ENCODE data around the gene CALCOCO1. TPM values are rescaled to one million over a fixed set of nuclear protein-coding genes. Genes with fewer than 3 reads are reported as not detected.

Gene CALCOCO1
- total and polyA plus RNA-seq, 2 of the 13 experiments (the other 11 are each of a cell fraction or from before 2014, with no cell fraction given): 7.7 to 47.7 TPM

DNA sequence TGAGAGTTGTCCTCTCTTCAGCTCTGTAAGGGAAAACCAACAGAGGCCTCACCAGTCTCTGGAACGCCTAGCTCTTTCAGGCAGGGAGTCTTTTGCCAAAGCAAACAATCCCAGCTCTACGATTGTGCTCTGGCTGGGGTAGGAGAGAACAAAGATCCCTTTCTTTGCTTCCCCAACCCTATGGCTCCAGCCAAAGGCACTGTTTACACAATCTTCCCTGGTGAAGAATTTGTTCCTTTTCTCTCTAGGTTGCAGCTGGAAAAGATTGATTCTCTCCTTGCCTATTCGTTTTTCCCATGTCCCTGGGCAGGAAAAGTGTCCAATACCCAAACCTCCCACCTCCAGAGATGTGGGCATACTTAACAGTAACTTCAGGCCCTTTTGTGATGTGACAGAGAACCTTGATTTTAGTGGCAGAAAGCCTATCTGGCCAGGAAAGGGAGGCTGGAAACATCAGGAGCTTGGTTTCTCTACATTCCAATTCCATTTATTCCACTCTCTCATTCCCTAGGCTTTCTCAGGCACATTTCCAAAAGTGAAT, 68.2 kb downstream of the CALCOCO1 start (continued):
- TF ChIP-seq, protein P1, sequence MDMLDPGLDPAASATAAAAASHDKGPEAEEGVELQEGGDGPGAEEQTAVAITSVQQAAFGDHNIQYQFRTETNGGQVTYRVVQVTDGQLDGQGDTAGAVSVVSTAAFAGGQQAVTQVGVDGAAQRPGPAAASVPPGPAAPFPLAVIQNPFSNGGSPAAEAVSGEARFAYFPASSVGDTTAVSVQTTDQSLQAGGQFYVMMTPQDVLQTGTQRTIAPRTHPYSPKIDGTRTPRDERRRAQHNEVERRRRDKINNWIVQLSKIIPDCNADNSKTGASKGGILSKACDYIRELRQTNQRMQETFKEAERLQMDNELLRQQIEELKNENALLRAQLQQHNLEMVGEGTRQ (IDR thresholded peaks at IDR 0.05; ENCODE audit: low read depth, low read length): no peak
- TF ChIP-seq, protein P1 (CRISPR knock-in tag; IDR thresholded peaks at IDR 0.05; ENCODE audit: borderline replicate concordance): no peak
- no peak for TF ChIP-seq ZUFSP (CRISPR knock-in tag; IDR thresholded peaks at IDR 0.05; ENCODE audit: borderline replicate concordance)
- no peak for TF ChIP-seq HOXA9 (CRISPR knock-in tag; IDR thresholded peaks at IDR 0.05; ENCODE audit: borderline replicate concordance)
- TF ChIP-seq TAF15 (IDR thresholded peaks at IDR 0.05; ENCODE audit: low read depth, low read length, poor library complexity, severe bottlenecking): no peak
- TF ChIP-seq KLF16 (CRISPR knock-in tag; IDR thresholded peaks at IDR 0.05): peak in 1 of 2 experiments; percentile 74; a peak in 1 of 4 replicates
- TF ChIP-seq ZNF431 (CRISPR knock-in tag; IDR thresholded peaks at IDR 0.05; ENCODE audit: borderline replicate concordance, low read depth): no peak
- no peak for TF ChIP-seq GATA4 (IDR thresholded peaks at IDR 0.05; ENCODE audit: borderline replicate concordance, low read depth)
- TF ChIP-seq CERS6 (CRISPR knock-in tag; IDR thresholded peaks at IDR 0.05): no peak
- no peak for TF ChIP-seq ZNF446 (CRISPR knock-in tag; IDR thresholded peaks at IDR 0.05)
- TF ChIP-seq, protein P2, sequence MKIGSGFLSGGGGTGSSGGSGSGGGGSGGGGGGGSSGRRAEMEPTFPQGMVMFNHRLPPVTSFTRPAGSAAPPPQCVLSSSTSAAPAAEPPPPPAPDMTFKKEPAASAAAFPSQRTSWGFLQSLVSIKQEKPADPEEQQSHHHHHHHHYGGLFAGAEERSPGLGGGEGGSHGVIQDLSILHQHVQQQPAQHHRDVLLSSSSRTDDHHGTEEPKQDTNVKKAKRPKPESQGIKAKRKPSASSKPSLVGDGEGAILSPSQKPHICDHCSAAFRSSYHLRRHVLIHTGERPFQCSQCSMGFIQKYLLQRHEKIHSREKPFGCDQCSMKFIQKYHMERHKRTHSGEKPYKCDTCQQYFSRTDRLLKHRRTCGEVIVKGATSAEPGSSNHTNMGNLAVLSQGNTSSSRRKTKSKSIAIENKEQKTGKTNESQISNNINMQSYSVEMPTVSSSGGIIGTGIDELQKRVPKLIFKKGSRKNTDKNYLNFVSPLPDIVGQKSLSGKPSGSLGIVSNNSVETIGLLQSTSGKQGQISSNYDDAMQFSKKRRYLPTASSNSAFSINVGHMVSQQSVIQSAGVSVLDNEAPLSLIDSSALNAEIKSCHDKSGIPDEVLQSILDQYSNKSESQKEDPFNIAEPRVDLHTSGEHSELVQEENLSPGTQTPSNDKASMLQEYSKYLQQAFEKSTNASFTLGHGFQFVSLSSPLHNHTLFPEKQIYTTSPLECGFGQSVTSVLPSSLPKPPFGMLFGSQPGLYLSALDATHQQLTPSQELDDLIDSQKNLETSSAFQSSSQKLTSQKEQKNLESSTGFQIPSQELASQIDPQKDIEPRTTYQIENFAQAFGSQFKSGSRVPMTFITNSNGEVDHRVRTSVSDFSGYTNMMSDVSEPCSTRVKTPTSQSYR (CRISPR knock-in tag; IDR thresholded peaks at IDR 0.05; ENCODE audit: borderline replicate concordance): no peak
- TF ChIP-seq, protein P3, sequence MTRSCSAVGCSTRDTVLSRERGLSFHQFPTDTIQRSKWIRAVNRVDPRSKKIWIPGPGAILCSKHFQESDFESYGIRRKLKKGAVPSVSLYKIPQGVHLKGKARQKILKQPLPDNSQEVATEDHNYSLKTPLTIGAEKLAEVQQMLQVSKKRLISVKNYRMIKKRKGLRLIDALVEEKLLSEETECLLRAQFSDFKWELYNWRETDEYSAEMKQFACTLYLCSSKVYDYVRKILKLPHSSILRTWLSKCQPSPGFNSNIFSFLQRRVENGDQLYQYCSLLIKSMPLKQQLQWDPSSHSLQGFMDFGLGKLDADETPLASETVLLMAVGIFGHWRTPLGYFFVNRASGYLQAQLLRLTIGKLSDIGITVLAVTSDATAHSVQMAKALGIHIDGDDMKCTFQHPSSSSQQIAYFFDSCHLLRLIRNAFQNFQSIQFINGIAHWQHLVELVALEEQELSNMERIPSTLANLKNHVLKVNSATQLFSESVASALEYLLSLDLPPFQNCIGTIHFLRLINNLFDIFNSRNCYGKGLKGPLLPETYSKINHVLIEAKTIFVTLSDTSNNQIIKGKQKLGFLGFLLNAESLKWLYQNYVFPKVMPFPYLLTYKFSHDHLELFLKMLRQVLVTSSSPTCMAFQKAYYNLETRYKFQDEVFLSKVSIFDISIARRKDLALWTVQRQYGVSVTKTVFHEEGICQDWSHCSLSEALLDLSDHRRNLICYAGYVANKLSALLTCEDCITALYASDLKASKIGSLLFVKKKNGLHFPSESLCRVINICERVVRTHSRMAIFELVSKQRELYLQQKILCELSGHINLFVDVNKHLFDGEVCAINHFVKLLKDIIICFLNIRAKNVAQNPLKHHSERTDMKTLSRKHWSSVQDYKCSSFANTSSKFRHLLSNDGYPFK (CRISPR knock-in tag; IDR thresholded peaks at IDR 0.05; ENCODE audit: borderline replicate concordance): no peak
- TF ChIP-seq TRIM22 (IDR thresholded peaks at IDR 0.05): no peak
- TF ChIP-seq SATB2 (CRISPR knock-in tag; IDR thresholded peaks at IDR 0.05): no peak
- TF ChIP-seq CEBPG (CRISPR knock-in tag; IDR thresholded peaks at IDR 0.05): peak; percentile 81
- TF ChIP-seq POLR2G (IDR thresholded peaks at IDR 0.05; ENCODE audit: low read depth, low read length): peak; percentile 57
- no peak for TF ChIP-seq HNRNPK (IDR thresholded peaks at IDR 0.05; ENCODE audit: low read depth, low read length, poor library complexity, severe bottlenecking)

All from HepG2 (cell line).